ENCODE data around the gene OR5T2.

- TF ChIP-seq CTCF (IDR thresholded peaks at IDR 0.05; ENCODE audit: low read length) (no peak), EZH2phosphoT487 (IDR thresholded peaks at IDR 0.05; ENCODE audit: low read length) (no peak), EZH2 (optimal IDR thresholded peaks at IDR 0.05; ENCODE audit: low read depth, low read length) (no peak)
Observed at GRCh38 chr11:56196705-56197104, 37.4 kb downstream of the OR5T2 start.

Measured in MM.1S (cell line).